ENCODE data around the gene R3HDM2.

R3HDM2 gene

DNA sequence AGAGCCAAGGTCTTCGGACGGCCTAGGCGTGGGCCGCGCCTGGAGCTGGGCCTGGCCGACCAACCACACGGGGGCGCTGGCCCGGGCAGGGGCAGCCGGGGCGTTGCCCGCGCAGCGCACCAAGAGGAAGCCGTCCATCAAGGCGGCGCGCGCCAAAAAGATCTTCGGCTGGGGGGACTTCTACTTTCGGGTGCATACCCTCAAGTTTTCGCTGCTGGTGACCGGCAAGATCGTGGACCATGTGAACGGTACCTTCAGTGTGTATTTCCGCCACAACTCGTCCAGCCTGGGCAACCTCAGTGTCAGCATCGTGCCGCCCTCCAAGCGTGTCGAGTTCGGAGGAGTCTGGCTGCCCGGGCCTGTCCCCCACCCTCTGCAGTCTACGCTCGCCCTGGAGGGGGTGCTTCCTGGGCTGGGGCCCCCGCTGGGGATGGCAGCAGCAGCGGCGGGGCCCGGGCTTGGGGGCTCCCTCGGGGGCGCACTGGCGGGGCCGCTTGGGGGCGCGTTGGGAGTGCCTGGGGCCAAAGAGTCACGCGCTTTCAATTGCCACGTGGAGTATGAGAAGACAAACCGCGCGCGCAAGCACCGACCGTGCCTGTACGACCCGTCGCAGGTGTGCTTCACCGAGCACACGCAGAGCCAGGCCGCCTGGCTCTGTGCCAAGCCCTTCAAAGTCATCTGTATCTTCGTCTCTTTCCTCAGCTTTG is 205.7 kb downstream of the R3HDM2 start:
- DNase-seq, result no peak

DNA sequence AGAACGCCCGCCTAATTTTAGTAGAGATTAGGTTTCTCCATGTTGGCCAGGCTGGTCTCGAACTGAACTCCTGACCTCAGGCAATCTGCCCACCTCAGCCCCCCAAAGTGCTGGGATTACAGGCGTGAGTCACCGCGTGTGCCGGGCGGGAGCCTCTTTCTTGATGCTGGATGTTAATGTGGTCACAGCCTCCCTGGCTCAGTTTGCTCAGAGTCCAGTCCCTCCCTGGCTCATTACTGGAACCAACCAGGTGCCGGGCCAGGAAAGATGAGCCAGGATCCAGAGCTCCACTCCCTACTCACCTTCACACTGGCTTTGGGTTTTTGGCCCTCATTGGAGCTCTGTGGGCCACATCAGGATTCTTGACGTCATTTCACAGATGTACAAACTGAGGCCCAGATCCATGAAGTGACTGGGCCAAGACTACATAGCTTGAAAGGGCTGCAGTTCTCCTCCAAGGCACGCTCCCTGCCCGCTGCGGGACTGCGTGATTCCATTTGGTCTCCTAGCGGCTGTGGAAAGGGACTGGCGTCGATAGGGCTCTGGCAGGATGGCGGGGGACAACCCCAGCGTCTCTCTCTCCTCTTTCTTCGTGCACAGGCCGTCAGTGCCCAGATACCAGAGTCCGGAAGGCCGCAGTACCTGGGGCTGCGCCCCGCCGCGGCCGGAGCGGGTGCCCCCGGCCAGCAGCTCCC is 206.4 kb downstream of the R3HDM2 start:
- DNase-seq, result no peak

DNA sequence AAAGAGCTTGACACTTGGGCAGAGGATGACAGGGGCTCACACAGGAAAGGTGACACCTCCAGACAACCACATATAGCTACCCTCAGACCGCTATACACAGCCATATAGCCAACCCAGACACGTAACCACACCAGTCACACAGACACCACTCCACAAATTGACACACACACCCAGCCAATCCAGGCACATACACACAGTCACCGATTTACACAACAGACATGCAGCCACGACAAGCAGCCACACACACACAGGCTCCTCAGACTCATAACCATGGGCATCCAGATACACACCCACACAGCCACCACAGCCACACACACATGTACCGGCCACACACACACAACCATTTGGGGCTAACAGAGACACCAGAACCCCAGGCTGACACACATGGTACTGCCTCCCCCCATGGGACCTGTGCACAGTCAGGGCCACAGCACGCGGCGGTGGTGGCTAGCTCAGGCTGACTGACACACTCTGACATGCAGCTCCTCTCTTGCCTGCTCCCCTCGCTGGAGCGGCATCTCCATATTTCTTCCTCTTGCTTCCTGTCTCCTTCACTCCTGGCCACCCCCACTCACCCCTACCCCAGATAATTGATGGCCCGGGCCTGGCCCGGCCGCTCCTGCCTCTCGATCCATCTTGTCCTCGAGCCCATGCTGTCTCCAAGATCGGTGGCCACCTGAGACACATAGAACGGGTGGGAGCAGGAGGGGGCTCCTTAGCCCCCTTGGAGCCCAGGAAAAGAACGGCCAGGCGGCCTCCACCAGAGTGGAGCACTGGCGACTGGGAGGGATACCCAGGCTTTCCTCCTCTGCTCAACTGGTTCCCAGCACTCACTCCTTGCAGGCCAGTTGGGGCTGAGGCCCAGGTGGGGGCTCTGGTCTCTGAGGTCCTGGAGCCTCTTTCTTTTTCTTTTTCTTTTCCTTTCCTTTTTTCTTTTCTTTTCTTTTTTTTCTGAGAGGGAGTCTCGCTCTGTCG is 207.4 kb downstream of the R3HDM2 start:
- DNase-seq, result no peak

DNA sequence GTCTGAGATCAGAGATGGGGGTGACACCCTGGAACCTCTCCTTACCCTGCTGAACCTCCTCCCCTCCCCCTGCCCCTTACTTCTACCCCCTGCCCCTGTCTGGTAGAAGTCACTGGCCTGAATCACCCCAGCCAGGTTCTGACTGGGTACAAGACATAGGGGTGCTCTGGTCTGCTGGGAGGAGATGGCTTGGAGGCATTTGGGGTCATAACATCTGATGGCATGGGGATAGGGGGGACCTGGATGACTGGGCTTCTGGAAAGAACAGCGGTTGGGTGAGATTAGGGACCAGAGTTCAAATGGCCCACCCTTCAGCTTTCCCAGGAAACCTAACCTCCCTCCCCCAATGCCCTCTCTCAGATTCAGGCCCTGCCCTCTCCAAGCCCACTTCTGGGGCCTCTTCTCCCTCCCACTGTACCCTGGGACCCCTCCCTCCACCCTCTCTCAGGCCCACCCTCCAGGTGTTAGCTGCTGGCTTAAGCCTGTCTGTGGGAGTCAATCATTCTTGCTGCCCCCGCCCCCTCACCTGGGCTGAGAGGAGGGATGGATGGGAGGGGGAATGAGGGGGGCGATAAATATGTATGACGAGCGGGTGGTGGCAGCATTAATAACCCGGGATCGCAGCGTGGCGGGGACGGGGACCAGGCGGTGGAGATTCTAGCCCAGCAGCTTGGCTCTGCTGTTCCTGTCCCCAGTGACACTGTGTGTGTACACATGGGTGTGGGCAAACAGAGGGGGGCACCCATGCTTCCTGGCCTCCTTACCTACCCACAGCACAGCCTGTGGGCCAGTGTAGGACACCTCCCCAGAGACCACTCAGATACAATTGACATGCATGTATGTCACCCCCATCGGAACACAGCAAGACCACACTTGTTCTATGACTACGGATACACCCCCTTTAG is 208.3 kb downstream of the R3HDM2 start:
- DNase-seq, result no peak

DNA sequence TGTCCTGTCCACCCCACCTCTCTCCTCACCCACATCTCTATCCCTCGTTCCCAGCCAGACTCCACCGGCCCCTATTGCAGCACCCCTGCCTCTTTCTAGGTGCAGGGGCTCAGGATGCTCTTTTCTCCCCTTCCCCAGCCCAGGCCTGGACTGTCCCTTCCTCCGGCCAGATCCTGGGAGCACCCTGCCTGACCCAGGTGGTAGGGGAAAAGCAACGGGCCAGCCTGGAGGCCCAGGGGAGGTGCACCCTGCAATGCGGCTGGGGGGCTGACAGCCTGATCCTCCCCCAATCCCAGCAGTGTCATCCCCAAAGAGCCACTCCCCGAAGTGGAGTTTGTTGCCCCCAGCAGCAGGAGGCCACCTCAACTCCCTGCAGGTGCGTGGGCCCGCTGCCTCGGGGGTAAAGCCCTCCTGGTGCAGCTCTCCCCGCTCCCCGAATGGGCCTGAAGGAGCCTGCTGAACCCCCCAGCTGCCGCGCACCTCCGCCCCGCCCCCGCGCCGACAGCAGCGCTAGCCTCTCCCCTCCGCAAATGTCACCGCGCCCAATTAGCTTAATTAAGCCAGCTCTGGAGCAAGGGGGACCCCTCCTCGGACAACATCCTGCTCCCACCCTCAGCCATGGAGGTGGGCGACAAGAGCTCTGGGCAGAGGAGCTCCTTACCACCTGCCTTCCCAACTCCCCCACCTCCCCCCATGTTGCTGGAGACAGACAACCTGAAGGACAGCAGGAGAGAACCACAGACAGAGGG is 209.5 kb downstream of the R3HDM2 start:
- no peak for DNase-seq

DNA sequence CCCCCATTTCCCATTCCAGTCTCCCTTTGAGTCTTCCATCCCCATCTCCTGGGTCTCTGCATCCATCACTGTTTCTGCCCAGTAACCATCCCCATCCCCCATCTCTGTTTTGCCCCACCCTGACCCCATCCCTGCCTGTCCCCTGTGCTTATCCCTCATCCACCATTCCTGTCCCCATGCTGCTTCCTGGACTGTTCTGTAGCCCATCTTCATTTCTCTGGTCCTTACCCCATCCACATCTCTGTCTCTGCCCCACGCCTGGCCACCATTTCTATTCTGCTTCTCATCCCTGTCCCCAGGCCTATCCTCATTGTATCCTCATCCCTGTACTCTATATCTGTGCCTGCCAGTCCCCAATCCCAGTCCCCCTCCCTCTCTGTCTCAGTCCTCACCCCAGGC is 210.1 kb downstream of the R3HDM2 start:
- DNase-seq, result no peak

DNA sequence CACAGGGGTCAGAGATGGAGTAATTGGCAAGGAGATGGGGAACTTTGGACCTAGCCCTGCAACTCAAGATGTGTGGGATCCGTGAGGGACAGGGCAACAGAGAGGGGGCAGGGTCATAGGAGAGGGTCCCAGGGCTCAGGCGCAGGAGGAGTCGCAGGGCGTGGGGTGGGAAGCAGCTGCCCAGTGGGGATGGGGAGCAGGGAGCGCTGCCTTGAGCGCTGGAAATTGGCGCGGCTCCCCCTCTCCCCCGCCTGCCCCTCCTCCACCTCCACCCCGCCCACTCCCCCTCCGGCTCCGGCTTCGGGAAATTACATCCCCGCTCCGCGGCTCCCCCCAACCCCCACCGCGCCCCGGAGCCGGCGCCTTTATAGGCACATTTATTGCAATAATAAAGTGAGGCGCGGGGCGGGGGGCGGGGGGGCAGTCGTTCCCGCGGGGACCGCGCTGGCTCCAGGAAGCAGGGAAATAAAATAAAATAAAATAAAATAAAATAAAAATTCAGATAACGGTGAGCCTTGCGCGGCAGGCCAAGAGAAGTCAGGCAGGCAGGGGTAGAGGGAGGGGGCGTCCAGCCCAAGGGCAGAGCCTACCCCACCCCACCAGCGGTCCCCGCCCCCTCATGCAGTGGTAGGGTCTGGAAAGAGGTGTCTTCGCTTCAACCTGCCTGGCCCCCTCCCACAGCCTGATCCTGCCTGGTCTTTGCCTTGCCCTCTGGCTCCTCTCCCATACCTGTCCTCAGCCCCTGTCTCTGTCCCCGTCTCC is 210.7 kb downstream of the R3HDM2 start:
- no peak for DNase-seq

DNA sequence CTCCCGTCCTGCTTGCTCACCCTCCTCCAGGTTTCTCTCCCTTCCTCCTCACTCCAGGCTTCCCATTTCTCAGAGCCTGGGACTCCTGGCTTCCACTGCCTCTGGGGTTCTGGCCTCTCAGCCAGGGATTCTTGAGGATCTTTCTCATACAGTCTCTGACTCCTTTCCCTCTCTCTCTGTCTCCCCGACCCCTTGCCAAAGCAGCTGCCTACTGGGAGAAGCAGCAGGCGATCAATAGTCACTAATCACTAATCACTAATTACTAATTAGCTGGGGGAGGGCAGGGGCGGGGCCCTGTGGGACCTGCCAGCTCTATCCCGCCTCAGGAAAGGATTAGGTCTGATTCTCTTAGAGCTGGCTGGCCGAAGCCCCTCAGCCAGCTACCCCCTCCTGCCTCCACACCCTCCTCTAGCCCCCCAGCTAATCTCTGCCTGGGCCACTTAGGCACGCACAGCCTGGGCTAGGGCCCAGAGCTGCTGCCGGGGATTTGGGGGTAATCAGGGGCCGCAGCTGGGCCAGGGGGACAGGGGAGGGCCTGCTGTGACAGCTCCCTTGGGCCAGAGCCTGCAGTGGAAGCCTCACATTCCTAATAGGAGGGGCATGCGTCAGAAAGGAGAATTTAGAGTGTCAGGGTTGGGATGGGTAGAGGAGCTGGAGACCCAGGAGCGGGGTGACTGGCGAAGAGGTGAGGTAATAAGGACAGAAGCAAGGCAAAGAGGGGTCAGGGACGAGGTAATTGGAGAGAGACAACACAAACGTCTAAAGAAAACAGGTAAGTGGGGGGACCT is 211.4 kb downstream of the R3HDM2 start:
- no peak for DNase-seq

DNA sequence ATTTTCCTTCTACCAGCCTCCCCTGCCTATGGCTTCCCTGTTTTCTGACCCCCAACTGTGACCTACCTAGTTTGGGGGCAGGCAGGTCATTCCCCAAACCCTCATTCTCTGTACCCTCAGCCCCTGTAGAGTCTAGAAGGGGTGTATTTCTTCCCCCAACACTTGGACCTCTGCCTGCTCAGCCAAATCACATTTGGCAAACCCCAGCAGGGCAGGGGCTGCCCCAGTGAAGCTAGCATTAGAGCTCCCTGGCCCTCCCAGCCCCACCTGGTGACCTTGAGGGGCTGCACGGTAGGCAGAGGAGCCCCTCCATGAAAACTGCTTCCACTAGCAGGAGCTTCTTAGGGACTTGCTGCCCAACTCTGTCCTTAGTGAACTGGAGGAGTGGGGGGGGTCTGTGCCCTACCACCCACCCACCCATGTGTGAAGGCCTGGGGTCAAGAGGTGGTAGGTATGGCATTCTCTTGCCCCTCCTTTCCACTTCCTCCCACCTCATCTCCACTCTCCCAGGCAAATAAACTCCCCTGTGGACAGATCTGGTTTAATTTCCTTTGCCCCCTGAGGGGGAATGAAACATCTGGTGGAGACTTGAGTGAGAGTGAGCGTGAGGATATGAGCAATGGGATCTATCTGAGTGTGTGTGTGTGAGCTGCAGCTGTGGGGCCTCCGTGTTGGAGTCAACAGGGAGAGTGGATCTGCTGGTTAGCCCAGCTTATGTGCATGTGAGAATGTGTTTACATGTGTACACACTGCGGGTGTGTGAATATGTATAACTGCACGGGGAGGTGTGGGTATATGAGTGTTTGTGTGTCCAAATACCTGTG is 212.6 kb downstream of the R3HDM2 start:
- no peak for DNase-seq

DNA sequence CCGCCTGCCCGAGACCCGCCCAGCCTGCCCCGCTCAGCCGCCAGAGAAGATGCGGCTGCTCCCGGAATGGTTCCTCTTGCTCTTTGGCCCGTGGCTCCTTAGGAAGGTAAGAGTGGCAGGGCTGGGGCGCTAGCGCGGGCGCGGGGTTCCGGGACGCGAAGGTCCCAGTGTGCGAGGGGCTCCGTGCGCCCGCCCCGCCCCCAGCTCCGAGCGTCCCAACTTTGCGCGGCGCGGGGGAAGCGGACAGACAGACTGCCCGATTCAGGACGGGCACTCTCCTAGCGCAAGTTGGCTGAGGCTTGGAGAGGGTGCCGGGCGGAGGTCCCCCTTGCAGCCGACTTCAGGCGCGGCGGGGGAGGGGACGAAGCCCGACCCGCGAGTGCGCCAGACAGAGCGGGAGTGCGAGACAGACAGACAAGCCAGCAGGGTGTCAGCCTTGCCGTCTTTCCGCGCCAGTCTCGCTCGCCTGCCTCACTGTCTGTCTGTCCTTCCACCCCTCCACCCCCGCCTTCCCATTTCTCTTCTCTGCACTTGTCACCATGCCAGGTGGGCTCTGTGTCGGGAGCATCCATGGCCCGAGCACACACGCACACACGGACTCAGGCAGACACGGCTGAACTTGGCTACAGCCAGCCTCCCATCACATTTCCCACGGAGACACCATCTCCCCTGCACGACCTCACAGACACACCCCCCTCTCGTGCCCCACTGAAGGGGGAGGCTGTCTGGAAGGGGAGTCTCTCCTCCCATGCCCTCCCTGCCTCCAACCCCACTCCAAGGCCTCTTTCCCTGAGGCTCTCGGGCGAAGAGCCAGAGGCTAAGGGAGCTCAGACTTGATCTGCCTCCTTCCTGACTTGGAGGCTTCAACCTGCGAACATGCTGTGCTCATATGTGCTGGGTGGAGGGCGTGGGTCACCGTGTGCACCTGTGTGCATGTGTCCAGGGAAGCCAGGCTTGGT is 213.6 kb downstream of the R3HDM2 start:
- peak; percentile 6 for DNase-seq

DNA sequence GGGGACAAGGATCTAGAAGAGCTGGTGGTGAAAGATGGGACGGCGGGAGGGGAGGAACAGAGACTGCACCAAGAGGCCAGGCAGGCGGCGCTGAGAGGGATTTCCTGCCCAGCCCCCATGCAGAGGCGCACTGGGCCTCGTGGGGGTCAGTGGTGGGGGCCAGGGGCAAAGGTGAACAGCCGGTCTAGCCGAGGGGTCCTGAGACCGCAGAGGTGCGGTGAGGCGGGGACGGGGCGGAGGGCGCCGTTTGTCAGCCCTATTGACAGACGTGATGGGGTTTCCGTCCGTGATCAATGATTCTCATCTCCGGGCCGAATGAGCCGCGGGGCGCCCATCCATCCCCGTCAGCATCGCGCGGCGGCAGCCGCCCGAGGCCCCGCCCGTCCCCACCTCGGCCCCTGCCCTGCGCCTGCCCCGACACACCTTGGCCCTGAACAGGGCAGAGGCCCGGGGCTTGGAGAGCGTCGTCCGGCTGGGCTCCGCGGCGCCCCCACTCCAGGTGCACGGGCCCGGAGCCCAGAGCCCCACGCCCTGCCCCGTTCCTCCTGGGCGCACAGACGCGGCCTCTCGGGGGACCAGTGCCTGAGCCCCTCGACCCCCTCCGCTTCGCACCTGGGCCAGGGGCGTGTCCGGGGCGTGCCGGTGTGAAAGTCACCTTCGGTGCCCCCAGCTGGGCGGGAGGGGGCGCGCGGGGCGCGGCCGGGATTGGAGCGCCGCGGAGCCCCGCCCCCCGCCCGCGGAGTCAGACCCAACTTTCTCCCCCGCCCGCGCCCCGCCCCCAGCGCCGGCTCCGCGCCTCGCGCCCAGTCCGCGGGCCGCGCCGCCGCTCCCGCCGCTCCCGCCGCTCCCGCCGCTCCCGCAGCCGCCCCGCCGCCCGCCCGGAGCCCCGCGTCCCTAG is 214.6 kb downstream of the R3HDM2 start, which contains the start of gene NXPH4:
TSS of gene NXPH4 (plus strand) at position 781 of the 898 bp plus-strand sequence. CDS start 176 bp downstream, outside the sequence.
- DNase-seq, result no peak

DNA sequence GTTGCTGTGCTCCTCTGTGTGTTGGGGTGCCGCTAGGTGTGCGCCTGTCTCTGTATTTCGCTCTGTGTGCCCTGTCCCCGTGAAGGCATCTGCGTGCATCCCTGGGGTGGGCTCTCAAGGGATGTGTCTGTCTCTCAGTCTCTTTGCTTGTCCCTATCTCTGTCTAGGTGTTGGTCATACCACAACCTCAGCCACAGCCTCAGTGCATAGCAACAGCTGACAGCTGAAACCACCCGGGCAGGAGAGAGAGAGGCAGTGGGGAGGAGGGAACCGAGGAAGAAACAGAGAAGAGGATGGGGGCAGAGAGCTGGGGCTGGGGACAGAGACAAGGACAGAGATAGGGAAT is 215.2 kb downstream of the R3HDM2 start:
- DNase-seq, result no peak

DNA sequence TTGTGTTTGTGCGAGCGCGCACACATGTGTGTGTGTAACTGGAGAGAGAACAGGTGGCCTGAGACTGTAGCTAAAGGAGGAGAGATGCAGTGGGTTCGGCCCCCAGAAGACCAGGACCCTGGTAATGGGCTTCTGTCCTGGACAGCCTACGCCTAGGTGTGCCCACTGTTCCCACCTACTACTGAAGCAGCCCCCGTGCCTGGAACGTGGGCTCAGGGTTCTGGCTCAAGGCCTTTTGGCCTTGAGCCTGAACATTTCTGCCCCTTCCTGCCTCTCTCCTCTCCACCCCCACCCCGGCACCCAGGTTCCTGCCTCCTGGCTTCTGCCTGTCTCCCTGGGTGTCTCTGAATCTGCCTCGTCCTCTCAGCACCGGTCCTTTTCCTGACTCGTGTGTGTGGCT is 215.8 kb downstream of the R3HDM2 start:
- no peak for DNase-seq

DNA sequence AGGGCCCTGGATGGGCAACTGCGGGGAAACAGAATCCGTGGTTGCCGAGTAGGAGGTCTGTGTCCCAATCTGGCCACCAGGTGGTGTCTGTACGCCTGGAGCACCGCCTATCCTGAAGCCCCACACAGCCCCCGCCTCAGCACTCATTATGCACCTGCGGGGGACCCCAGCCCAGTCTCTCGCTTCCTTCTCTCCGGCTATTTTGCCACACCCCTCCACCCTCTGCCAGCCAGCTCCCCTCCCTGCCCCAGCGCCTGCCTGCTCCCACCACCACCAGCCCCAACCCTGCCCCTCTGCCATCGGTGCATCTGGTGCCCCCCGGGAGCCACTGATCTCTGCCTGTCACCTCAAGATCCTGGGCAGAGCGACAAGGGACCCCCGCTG is 216.5 kb downstream of the R3HDM2 start:
- peak; percentile 47 for DNase-seq

DNA sequence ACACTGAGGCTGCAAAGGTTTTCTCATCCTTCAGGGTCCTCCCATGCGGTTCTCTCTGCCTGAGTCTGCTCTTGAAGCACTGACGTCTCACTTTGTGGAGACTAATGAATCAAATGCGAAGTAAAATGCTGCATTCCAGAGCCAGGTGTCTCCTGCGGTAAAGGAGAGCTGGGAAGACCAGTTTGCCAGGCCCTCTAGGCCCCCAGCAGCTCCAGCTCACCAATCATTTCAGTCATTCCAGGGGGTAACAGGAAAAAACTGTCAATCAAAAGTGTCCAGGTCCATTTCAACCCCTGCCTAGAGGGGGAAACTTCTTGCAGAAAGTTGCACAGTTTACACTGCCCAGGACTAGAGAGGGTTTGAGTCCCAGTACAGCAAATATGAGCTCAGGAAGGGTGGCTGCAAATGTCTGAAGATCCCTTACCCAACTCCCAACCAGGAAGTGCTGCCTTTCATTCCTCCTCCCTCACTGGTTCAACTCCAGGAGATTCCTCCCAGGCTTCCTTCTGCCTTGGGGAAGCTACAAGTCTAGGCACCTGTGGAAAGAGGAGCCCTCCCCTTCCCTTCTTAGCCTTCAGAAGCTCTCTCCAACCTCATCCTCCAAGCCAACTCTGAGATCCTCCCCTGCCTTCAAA is 217.0 kb downstream of the R3HDM2 start:
- DNase-seq, result no peak

DNA sequence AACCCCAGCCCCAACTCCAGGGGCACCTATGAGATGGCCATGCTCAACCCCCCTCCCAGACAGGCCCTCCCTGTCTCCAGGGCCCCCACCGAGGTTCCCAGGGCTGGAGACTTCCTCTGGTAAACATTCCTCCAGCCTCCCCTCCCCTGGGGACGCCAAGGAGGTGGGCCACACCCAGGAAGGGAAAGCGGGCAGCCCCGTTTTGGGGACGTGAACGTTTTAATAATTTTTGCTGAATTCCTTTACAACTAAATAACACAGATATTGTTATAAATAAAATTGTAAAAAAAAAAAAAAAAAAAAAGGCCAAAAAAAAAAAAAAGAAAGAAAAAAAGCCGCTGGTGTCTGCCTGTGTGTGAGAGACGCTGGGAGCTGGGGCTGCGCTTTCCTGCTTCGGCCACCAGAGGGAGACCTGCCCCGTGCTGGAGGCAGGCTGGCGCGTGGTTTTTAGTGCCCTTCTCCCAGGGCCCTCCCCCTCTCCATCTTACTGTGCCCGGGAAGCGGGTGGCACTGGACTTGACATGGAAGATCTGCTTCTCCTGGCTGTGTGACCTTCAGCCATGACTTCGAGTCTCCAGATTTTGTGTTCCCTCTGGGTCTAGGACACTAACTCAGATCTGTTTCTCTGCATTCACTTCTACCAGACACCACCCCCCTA is 217.7 kb downstream of the R3HDM2 start:
- DNase-seq, result peak; percentile 76

Data from NCI-H1694 (cell line).